HG03342 (cell line): ENCODE data around the gene MEMO1.
"Not testable (repeated sequence)": the region's sequence is repeated elsewhere in the genome, so short reads cannot be mapped to it uniquely, and the experiment has no call there.

Experiments
- ATAC-seq: cut with Tn5 transposase; IDR thresholded peaks from one replicate; pipeline ENCODE4 v1.9.1; 2021; ENCODE audit warnings: mild to moderate bottlenecking, moderate library complexity; ENCODE audit not compliant: unreplicated experiment

The MEMO1 gene

GRCh38 chr2:31920962-31921361 is 89.8 kb downstream of the MEMO1 start:
- no peak for ATAC-seq

DNA sequence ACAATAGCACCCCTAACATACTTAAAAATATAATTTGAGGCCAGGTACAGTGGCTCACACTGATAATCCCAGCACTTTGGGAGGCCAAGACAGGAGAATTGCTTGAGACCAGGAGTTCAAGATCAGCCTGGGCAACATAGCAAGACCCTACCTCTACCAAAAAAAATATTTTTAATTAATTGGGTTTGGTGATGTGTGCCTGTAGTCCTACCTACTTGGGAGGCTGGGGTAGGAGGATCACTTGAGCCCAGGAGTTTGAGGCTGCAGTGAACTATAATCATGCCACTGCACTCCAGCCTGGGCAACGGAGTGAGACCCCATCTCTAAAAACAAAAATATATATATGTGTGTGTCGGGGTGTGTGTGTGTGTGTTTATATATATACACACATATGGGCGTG is 91.3 kb downstream of the MEMO1 start:
- no peak for ATAC-seq

- ATAC-seq: no peak
Measured at GRCh38 chr2:31909661-31910060, 101.1 kb downstream of the MEMO1 start.

- ATAC-seq: not testable (repeated sequence)
Measured at GRCh38 chr2:31907491-31907890, 103.3 kb downstream of the MEMO1 start.

GRCh38 chr2:31903109-31903780 is 107.6 kb downstream of the MEMO1 start:
- ATAC-seq: no peak

DNA sequence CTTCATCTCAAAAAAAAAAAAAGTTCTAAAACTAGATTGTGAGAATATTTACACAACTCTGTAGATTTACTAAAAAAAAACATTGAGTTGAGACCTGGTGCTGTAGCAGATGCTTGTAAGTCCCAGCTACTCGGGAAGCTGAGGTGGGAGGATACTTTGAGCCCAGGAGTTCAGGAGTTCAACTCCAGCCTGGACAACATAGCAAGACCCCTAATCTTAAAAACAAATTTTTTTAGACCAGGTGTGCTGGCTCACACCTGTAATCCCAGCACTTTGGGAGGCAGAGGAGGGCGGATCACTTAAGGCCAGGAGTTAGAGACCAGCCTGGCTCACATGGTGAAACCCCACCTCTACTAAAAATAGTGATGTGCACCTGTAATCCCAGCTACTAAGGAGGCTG is 108.9 kb downstream of the MEMO1 start:
- ATAC-seq: no peak

- ATAC-seq: not testable (repeated sequence)
Measured at GRCh38 chr2:31900156-31900555, 110.7 kb downstream of the MEMO1 start.

DNA sequence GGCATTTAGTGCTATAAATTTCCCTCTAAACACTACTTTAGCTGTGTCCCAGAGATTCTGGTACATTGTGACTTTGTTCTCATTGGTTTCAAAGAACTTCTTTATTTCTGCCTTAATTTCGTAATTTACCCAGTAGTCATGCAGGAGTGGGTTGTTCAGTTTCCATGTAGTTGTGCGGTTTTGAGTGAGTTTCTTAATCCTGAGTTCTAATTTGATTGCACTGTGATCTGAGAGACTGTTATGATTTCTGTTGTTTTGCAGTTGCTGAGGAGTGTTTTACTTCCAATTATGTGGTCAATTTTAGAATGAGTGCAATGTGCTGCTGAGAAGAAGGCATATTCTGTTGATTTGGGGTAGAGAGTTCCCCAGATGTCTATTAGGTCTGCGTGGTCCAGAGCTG is 112.5 kb downstream of the MEMO1 start:
- not testable (repeated sequence) for ATAC-seq

- ATAC-seq: not testable (repeated sequence)
Measured at GRCh38 chr2:31897340-31897739, 113.5 kb downstream of the MEMO1 start.

GRCh38 chr2:31896293-31896692 is 114.5 kb downstream of the MEMO1 start:
- no peak for ATAC-seq

DNA sequence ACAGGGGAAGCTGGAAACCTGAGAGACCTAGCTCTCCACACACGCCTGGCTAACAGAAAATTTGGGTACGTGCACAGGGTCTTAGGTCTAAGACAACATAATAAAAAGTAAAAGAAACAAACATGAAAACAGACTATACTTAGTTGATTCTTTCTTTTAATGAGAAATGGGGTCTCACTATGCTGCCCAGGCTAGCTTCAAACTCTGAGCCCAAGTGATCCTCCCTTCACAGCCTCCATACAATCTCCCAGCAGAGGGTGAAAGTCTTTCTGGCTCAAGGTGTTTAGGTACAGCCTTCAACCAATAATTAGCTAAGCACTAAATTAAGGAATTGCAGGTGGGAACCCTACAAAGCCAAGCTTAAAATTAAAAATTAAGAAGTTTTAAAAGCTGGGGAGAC is 116.2 kb downstream of the MEMO1 start:
- no peak for ATAC-seq

- no peak for ATAC-seq
Measured at GRCh38 chr2:31893094-31893493, 117.7 kb downstream of the MEMO1 start.

DNA sequence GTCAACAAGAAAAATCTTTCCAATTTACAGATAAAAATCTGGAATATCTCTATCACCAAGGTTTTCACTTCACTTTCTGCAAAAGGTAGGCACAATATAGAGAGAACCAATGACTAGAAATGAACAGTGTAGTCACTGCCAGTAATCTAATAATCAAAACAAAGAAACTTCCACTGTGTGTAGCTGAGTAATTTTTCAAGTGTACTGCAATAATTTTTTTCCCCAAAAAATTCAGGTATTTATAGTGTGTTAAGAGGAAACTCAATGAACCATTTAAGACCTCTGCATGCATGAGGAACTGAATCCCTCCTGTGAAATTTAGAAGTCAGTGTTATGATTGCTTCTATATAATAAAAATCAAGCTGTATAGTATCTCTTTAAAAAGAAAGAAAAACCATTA is 121.8 kb downstream of the MEMO1 start:
- no peak for ATAC-seq

DNA sequence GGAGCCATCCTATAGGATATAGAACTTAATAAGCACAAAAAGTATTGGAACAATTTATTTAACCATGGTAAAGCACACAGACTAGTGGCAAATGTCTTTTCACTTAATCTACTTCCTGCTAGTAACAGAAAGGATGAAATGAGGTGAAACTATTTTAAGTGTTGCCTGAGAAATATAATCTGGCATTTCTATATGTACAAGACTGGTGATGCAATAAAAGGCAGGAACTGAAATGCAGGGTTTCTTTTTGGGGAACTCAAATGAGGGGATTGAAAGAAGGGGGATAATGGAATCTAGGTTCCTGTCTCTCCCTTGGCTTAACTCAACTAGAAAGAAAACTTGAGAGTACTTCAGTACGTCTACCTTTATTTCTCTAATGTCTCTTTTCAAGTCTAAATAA is 122.3 kb downstream of the MEMO1 start:
- no peak for ATAC-seq

DNA sequence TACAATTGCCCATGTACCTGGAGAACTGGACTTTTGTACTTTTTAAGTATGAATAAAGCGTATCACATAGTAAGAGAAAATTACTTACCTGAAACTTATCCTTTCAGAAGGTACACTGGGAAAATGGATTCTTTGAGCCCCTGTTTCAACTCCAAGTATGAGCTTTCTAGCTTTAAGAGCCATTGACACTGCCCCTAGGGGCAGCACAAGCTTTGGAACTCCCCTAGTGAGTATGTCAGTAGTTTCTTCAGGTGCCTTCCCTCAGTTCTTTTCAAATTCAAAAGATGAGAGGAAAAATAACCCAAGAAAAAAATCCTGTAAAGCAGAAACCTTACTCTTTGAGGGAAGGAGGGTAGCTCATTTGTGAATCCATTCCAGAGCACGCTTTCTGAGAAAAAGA is 124.1 kb downstream of the MEMO1 start:
- ATAC-seq: no peak

DNA sequence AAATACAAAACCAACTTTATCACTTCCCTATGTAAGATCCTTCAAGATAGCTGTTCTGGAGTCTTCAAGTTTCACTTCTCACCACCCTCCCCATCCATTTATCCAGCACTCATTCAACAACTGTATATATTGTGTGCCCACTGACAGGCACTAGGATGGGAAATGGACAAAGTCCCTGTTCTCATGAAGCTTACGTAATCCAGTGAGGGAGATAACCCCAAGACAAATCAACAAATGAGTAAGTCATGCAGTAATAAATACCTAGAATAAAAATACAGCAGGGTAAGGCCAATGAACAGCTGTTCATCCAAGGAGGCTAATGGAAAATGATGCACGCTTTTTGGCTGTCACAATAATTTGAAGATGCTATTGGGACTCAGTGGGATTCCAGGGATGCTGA is 133.8 kb downstream of the MEMO1 start:
- ATAC-seq: no peak

DNA sequence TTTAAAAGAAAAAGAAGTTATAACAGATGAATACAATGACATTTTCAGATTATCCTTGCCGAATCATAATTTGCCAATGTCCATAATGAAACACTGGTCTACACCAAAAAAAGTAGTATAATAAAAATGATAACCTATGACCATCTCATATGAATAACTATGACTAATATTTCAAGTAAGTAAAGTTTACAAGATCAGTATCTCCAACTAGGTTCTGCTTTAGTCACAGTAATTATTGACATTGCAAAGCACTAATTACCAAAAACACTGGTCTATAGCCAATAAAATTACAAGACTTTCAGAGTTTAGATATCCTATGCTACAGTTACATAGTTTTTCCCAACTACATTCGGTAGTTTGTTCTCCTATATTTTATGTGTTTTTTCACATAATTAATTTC is 136.7 kb downstream of the MEMO1 start:
- no peak for ATAC-seq

DNA sequence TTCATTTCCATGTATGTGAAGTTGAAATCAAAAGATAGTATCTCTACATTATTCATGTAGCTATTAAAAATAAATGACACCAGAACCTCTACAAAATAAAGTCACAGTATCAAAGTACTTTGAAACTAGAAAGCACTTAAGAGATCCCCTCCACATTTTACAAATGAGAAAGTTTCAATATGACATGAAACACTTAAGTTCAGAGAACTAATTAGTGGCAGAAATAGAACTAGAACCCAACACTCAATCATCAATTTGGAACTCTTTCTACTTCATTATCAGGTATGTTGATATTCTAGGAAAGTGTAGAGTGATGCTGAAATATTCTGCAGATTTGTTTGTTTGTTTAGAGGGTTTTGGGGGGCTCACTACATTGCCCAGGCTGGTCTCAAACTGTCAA is 145.6 kb downstream of the MEMO1 start:
- no peak for ATAC-seq

DNA sequence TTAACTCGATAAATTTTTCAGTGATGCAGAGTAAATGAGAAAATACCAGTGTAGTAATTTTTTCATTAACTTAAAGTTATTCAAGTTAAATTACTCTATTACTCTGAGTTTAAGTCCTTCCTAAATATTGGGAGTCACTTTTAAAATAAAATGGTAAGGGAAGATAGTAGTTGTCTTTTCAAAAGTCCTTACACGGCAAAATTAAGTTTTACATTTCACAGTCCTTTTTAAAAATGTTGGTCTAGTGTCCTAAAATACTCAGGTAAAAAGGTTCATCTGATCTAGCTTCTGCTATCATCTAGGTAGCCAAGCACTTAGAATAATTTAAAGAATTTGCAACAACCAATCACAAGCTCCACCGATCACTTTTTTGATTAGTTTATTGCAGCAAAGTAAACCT is 146.9 kb downstream of the MEMO1 start:
- no peak for ATAC-seq

- not testable (repeated sequence) for ATAC-seq
Measured at GRCh38 chr2:31863015-31863656, 147.7 kb downstream of the MEMO1 start.

- no peak for ATAC-seq
Measured at GRCh38 chr2:31859959-31860358, 150.8 kb downstream of the MEMO1 start.

DNA sequence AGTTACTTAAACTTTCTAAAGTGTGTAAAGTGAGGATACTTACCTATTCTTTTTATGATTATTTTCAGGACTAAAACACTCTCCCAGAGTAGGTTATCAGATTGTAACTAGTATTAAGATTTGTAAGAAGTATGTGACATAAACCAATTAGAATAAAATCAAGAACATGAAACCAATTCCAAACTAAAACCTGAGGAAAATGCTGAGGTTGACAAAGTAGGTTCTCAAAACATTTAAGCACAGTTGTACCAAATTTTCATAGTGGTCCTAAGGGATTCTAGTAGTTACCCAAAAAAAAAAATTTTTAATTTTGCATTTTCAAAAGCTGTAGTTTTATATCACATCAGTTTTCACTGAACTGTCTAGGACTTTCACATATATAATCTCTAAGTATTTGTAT is 157.3 kb downstream of the MEMO1 start:
- no peak for ATAC-seq

DNA sequence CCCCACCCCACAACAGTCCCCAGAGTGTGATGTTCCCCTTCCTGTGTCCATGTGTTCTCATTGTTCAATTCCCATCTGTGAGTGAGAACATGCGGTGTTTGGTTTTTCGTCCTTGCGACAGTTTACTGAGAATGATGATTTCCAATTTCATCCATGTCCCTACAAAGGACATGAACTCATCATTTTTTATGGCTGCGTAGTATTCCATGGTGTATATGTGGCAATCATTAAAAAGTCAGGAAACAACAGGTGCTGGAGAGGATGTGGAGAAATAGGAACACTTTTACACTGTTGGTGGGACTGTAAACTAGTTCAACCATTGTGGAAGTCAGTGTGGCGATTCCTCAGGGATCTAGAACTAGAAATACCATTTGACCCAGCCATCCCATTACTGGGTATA is 168.7 kb downstream of the MEMO1 start:
- ATAC-seq: not testable (repeated sequence)
